ENCODE data around the gene DGKQ. TPM values are rescaled to one million over a fixed set of nuclear protein-coding genes. Genes with fewer than 3 reads are reported as not detected.

The DGKQ gene
- polyA plus RNA-seq, 2 of the 4 experiments (the other 2 are of a cell fraction): 2.7 to 7.8 TPM

DNA sequence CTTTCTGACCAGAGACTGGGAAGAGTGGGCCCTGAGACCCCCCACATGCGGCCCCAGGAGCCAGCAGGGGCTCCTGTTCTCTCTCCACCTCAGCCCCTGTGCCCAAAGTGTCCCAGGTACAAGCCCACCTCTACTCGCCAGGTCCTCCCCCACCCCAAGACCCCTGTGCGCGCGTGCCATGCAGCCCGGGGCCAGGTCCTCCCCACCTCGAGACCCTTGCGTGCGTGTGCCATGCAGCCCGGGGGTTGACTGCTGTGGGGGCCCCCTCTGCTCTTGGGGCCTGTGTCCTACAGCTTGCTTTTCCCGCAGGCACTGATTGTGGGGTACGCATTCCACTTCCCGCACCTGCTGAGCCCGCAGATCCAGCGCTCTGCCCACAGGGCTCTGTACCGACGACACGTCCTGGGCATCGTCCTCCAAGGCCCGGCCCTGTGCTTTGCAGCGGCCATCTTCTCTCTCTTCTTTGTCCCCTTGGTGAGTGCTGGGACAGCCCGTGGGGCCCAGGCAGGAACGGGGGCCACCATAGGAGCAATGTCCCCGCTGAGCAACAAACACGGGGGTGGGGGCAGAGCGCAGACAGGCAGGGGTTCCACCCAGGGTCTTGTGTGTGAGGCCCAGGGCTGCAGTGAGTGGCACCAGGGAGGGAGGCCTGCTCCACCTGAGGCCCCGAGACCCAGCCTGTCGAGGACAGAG is 20.3 kb downstream of the DGKQ start (continued):
- TF ChIP-seq ZNF302 (CRISPR knock-in tag; IDR thresholded peaks at IDR 0.05): no peak
- TF ChIP-seq EHMT2 (IDR thresholded peaks at IDR 0.05; ENCODE audit: low read depth): no peak

DNA sequence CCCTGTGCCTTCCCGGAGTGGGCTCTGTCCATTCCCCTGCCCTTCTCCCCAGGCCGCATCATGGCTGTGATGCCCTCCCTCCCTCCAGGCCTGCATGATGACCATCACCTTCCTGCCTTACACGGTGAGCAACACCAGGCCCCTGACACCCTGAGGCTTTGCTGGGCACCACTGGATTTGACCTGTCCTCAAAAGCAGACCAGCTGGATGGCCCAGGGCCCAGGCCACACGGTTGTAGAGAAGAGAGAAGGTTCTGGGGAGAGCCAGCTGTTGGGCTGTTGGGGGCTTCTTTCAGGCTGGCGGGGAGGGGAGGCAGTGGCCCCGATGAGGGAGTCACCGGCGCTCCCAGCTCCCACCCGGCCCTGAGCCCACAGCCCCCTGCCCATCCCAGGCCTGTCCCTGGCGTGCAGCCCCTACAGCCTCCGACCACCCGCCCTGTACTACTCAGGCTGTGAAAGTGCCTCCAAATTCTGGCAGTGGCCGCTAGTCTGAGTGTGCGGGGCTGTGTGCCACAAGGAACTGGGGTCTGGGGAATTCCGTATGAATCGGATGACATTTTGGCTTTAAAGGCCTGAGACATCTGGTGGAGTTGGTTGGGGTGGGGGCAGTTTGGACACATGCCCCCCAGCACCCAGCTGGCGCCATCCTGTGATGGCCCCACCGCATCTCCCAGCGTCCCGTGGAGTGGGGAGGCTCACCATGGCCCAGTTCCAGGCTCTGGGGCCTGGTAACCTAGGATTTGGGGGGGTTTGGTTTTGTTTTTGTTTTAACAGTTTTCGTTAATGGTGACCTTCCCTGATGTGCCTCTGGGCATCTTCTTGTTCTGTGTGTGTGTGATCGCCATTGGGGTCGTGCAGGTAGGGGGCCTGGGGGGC is 21.5 kb downstream of the DGKQ start:
- Histone ChIP-seq H3K4me3 (no peak overlapping the region), H3K4me2 (no peak overlapping the region), H3K27ac (no peak overlapping the region), H3K4me1 (no peaks in the 10 kb centered on the region), H3K9me3 (no peaks in the 10 kb centered on the region)
- 84% methylated on average over 11 of the region's 23 CpGs for WGBS (ENCODE audit: missing lambda C conversion rate)
- FAIRE-seq: no peak
- DNase-seq (ENCODE audit: low read depth in 1 of 2, low spot score in 1 of 2): no peak
- TF ChIP-seq, protein P1, sequence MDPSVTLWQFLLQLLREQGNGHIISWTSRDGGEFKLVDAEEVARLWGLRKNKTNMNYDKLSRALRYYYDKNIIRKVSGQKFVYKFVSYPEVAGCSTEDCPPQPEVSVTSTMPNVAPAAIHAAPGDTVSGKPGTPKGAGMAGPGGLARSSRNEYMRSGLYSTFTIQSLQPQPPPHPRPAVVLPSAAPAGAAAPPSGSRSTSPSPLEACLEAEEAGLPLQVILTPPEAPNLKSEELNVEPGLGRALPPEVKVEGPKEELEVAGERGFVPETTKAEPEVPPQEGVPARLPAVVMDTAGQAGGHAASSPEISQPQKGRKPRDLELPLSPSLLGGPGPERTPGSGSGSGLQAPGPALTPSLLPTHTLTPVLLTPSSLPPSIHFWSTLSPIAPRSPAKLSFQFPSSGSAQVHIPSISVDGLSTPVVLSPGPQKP (IDR thresholded peaks at IDR 0.05; ENCODE audit: low read depth, low read length): no peak
- no peak for TF ChIP-seq ZNF302 (CRISPR knock-in tag; IDR thresholded peaks at IDR 0.05)
- TF ChIP-seq SREBF2 (IDR thresholded peaks at IDR 0.05): no peak
- no peak for TF ChIP-seq POLR2A (IDR thresholded peaks at IDR 0.05; ENCODE audit: low read length)
- ATAC-seq: no peak
- POLR2A ChIA-PET: no interaction called here
- CTCF ChIA-PET: no interaction called here

DNA sequence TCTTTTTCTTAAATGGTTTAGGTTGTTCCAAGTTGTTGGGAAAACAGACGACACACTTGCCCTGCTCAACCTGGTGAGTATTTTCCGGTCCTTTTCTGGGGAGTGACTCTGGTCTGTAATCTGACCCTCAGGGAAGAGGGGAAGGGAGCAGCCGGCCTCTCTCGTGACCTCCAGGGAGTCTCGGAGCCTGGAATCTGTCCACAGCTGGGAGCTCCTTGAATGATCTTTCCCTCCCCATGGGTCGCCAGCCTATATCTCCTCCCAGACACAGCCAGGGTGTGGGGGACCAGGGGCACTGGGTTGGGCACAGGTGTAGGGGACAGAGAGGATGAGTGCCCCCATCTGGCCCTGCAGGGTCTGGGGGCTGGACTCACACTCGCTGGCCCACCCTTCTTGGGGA is 22.2 kb downstream of the DGKQ start:
- no peak for FAIRE-seq
- 70% methylated on average over 6 of the region's 7 CpGs for WGBS (ENCODE audit: missing lambda C conversion rate)
- H3K4me1 ChIP-seq: no peaks in the 10 kb centered on the region
- TF ChIP-seq HOXA7 (CRISPR knock-in tag; IDR thresholded peaks at IDR 0.05) (no peak), HEYL (CRISPR knock-in tag; IDR thresholded peaks at IDR 0.05) (no peak), TP53 (CRISPR knock-in tag; IDR thresholded peaks at IDR 0.05) (no peak), CHD4 (IDR thresholded peaks at IDR 0.05; ENCODE audit: borderline replicate concordance) (no peak), EHMT2 (IDR thresholded peaks at IDR 0.05; ENCODE audit: low read depth) (no peak), FOSB (CRISPR knock-in tag; IDR thresholded peaks at IDR 0.05) (no peak), CBX8 (IDR thresholded peaks at IDR 0.05) (no peak), BHLHE40 (IDR thresholded peaks at IDR 0.05; ENCODE audit: low read depth, low read length) (no peak), EP300 (IDR thresholded peaks at IDR 0.05) (no peak), KDM5A (IDR thresholded peaks at IDR 0.05) (no peak), HDAC2 (IDR thresholded peaks at IDR 0.05) (no peak), ESRRA (IDR thresholded peaks at IDR 0.05; ENCODE audit: borderline replicate concordance, low read length) (no peak), RAD21 (conservative IDR thresholded peaks at IDR 0.05 in 1 of 2, IDR thresholded peaks at IDR 0.05 in 1 of 2) (no peak)
- TF ChIP-seq, protein P2, sequence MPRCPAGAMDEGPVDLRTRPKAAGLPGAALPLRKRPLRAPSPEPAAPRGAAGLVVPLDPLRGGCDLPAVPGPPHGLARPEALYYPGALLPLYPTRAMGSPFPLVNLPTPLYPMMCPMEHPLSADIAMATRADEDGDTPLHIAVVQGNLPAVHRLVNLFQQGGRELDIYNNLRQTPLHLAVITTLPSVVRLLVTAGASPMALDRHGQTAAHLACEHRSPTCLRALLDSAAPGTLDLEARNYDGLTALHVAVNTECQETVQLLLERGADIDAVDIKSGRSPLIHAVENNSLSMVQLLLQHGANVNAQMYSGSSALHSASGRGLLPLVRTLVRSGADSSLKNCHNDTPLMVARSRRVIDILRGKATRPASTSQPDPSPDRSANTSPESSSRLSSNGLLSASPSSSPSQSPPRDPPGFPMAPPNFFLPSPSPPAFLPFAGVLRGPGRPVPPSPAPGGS (IDR thresholded peaks at IDR 0.05): no peak
- TF ChIP-seq, protein P3, sequence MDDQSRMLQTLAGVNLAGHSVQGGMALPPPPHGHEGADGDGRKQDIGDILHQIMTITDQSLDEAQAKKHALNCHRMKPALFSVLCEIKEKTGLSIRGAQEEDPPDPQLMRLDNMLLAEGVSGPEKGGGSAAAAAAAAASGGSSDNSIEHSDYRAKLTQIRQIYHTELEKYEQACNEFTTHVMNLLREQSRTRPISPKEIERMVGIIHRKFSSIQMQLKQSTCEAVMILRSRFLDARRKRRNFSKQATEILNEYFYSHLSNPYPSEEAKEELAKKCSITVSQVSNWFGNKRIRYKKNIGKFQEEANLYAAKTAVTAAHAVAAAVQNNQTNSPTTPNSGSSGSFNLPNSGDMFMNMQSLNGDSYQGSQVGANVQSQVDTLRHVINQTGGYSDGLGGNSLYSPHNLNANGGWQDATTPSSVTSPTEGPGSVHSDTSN (IDR thresholded peaks at IDR 0.05): no peak
- TF ChIP-seq, protein P4, sequence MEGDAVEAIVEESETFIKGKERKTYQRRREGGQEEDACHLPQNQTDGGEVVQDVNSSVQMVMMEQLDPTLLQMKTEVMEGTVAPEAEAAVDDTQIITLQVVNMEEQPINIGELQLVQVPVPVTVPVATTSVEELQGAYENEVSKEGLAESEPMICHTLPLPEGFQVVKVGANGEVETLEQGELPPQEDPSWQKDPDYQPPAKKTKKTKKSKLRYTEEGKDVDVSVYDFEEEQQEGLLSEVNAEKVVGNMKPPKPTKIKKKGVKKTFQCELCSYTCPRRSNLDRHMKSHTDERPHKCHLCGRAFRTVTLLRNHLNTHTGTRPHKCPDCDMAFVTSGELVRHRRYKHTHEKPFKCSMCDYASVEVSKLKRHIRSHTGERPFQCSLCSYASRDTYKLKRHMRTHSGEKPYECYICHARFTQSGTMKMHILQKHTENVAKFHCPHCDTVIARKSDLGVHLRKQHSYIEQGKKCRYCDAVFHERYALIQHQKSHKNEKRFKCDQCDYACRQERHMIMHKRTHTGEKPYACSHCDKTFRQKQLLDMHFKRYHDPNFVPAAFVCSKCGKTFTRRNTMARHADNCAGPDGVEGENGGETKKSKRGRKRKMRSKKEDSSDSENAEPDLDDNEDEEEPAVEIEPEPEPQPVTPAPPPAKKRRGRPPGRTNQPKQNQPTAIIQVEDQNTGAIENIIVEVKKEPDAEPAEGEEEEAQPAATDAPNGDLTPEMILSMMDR (IDR thresholded peaks at IDR 0.05): no peak
- H3K4me2 ChIP-seq: no peak overlapping the region
- no peak for DNase-seq (ENCODE audit: low read depth in 1 of 2, low spot score in 1 of 2)
- H3K9me3 ChIP-seq: no peaks in the 10 kb centered on the region
- H3K4me3 ChIP-seq: no peak overlapping the region
- ChIA-PET POLR2A (no interaction called here), CTCF (no interaction called here)
- ATAC-seq: no peak
- H3K27ac ChIP-seq: no peak overlapping the region

Measured in A549 (cell line).